Panc1 (cell line): Measurements from ENCODE around the gene UGT1A4.

Source experiments
- POLR2AphosphoS5 ChIP-seq: IDR thresholded peaks from 2 replicates; pipeline ENCODE4 v1.6.1; 2012; ENCODE audit warnings: mild to moderate bottlenecking, low read depth, low read length, moderate library complexity
- TCF7L2 ChIP-seq: IDR thresholded peaks from 2 replicates; pipeline ENCODE4 v1.6.1; 2011; ENCODE audit warnings: mild to moderate bottlenecking, low read depth, low read length, inconsistent platforms
- TF ChIP-seq, protein P1 (sequence below): fragments of 450-650 bp; IDR thresholded peaks from 2 replicates; pipeline ENCODE4 v1.5.1; 2017; ENCODE audit warnings: mild to moderate bottlenecking
- TF ChIP-seq, protein P2 (sequence below), 2 experiments: IDR thresholded peaks; 2 replicates each; pipeline ENCODE4 v1.6.1; 2011 to 2012; ENCODE audit warnings: low read depth in 2 of 2, control low read depth in 1 of 2, low read length in 1 of 2, mild to moderate bottlenecking in 1 of 2, moderate library complexity in 1 of 2; ENCODE audit not compliant: insufficient read depth in 1 of 2

DNA sequence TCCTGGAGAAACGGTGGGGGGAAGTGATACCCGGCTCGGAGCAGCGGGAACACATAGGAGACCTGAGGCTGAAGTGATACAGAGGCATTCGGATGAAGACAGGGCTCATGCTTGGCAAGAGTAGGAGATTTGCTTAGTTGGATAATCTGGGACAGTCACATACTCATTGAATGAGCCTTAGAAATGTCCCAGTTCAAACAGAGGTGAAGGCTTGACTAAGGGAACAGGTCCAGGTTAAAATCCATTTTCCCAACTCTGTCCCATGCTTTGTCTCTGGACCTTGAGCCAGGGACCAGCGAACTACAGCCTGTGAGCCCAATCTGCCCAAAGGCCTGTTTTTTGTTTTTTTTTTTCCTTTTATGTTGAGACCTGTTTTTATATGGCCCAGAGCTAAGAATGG, 24.6 kb upstream of the UGT1A4 start:
- TF ChIP-seq, protein P1, sequence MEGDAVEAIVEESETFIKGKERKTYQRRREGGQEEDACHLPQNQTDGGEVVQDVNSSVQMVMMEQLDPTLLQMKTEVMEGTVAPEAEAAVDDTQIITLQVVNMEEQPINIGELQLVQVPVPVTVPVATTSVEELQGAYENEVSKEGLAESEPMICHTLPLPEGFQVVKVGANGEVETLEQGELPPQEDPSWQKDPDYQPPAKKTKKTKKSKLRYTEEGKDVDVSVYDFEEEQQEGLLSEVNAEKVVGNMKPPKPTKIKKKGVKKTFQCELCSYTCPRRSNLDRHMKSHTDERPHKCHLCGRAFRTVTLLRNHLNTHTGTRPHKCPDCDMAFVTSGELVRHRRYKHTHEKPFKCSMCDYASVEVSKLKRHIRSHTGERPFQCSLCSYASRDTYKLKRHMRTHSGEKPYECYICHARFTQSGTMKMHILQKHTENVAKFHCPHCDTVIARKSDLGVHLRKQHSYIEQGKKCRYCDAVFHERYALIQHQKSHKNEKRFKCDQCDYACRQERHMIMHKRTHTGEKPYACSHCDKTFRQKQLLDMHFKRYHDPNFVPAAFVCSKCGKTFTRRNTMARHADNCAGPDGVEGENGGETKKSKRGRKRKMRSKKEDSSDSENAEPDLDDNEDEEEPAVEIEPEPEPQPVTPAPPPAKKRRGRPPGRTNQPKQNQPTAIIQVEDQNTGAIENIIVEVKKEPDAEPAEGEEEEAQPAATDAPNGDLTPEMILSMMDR = no peak
- TF ChIP-seq TCF7L2 (no peak), POLR2AphosphoS5 (no peak)
- TF ChIP-seq, protein P2, sequence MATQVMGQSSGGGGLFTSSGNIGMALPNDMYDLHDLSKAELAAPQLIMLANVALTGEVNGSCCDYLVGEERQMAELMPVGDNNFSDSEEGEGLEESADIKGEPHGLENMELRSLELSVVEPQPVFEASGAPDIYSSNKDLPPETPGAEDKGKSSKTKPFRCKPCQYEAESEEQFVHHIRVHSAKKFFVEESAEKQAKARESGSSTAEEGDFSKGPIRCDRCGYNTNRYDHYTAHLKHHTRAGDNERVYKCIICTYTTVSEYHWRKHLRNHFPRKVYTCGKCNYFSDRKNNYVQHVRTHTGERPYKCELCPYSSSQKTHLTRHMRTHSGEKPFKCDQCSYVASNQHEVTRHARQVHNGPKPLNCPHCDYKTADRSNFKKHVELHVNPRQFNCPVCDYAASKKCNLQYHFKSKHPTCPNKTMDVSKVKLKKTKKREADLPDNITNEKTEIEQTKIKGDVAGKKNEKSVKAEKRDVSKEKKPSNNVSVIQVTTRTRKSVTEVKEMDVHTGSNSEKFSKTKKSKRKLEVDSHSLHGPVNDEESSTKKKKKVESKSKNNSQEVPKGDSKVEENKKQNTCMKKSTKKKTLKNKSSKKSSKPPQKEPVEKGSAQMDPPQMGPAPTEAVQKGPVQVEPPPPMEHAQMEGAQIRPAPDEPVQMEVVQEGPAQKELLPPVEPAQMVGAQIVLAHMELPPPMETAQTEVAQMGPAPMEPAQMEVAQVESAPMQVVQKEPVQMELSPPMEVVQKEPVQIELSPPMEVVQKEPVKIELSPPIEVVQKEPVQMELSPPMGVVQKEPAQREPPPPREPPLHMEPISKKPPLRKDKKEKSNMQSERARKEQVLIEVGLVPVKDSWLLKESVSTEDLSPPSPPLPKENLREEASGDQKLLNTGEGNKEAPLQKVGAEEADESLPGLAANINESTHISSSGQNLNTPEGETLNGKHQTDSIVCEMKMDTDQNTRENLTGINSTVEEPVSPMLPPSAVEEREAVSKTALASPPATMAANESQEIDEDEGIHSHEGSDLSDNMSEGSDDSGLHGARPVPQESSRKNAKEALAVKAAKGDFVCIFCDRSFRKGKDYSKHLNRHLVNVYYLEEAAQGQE (IDR thresholded peaks at IDR 0.05; ENCODE audit: insufficient read depth in 1 of 2, low read depth in 2 of 2, low read length in 1 of 2) = no peak
